Measurements from ENCODE around the gene TIE1.

GRCh38 chr1:43317817-43318471 is 17.2 kb downstream of the TIE1 start:
- TF ChIP-seq CTCF (IDR thresholded peaks at IDR 0.05) = no peak
- no peak for TF ChIP-seq EZH2 (IDR thresholded peaks at IDR 0.05)
- TF ChIP-seq EZH2phosphoT487 (IDR thresholded peaks at IDR 0.05) = no peak

Measured in neural progenitor cell (in vitro differentiated cells).